HFF-Myc (cell line): ENCODE measurements around the gene SLC15A3.

ENCODE experiments used
- DNase-seq: peaks from one replicate; pipeline ENCODE4 v3.0.0-alpha.2; 2011; ENCODE audit warnings: low read depth; ENCODE audit errors: extremely low read depth
- H3K4me3 ChIP-seq: replicated peaks from 2 replicates; pipeline ENCODE4 v1.5.1; 2011; ENCODE audit warnings: low read depth, mild to moderate bottlenecking, control low read depth, low read length
- TF ChIP-seq, protein P1 (sequence below): IDR thresholded peaks from 2 replicates; pipeline ENCODE4 v1.5.1; 2012; ENCODE audit warnings: mild to moderate bottlenecking, low read depth, low read length, control low read depth; ENCODE audit errors: missing control alignments

SLC15A3 gene

DNA sequence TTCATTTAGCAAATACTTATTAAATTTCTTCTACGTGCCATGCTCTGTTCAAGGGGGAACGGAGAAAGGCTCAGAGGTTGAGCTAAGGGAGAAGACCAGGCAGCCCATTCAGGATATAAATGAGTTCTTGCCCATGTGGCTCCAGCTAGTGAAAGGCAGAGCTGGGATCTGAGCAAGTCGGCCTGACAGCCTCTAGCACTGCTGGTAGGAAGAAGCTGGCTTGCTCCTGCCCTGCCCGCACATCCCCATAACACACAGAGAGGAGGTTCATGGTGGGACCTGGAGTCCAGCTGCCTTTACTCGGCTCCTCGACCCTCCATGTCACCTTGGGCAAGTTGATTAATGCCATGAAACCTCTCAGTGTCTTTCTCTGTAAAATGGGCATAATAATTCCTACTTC lies 2.0 kb downstream of the SLC15A3 start:
- no peak overlapping the region for H3K4me3 ChIP-seq
- TF ChIP-seq, protein P1, sequence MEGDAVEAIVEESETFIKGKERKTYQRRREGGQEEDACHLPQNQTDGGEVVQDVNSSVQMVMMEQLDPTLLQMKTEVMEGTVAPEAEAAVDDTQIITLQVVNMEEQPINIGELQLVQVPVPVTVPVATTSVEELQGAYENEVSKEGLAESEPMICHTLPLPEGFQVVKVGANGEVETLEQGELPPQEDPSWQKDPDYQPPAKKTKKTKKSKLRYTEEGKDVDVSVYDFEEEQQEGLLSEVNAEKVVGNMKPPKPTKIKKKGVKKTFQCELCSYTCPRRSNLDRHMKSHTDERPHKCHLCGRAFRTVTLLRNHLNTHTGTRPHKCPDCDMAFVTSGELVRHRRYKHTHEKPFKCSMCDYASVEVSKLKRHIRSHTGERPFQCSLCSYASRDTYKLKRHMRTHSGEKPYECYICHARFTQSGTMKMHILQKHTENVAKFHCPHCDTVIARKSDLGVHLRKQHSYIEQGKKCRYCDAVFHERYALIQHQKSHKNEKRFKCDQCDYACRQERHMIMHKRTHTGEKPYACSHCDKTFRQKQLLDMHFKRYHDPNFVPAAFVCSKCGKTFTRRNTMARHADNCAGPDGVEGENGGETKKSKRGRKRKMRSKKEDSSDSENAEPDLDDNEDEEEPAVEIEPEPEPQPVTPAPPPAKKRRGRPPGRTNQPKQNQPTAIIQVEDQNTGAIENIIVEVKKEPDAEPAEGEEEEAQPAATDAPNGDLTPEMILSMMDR: no peak
- DNase-seq: no peak

DNA sequence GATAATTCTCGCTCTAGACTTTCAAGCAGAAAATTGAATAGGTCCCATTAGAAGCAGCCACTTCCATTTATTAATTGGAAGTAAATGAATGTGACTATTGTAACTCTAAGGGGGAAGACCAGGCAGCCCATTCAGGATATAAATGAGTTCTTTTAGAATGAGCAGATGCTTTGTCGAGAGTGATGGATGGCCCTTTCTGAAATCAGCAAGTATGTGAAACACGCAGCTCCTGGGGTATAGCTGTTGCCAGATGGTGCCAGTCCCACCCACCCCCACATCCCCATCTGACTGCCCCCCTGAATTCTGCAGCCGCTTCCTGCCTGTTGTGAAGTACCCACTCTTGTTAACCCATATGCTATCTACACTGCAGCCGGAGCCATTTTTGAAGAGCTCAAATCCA lies 3.7 kb downstream of the SLC15A3 start:
- TF ChIP-seq, protein P1: no peak
- H3K4me3 ChIP-seq: no peak overlapping the region

DNA sequence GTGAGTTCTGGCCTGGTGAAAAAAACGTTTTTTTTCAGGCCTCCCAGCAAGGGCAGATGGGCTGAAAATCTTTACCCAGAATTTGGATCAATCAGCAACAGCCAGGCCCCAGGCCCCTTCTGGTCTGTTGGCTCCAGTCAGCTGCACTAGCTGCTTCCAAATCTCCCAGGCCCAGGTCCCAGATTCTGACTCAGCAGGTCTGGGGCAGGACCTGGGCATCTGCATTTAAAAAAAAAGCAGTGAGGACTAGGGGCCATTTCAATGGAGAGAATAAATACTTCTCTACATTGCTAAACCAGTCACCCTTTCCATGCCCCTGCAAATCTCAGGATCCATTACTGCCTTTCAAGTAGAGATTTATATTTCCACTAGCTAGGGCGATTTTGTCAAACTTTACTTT lies 4.3 kb downstream of the SLC15A3 start:
- TF ChIP-seq, protein P1: no peak
- no peak overlapping the region for H3K4me3 ChIP-seq
- no peak for DNase-seq

More for the DNA sequence above, 3.7 kb downstream of the SLC15A3 start:
- DNase-seq: no peak

DNA sequence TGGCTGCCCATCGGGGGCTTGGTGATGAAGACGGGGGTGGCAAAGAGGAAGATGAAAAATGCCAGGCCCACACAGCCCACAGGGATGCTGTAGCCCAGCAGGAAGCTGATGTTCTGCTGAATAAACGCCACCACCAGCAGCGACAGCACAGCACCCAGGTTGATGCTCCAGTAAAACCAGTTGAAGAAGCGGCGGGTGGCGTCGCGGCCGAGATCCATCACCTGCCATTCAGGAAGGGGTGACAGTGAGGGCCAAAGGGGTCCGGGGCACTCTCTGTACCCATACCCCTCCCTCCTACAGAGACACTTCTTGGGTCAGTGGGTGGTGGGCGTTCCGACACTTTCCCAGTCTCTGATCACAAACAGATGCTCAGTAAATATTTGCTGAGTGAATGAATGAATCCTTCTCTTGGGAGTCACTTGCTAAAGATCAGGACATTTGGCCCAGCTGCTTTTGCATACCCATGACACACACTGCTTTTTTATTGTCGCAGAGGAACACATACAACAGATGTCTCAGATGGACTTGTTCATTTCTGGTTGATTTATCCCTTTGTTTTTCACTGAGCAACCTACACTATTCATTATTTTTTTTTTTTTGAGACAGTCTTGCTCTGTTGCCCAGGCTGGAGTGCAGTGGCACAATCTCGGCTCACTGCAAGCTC lies 5.2 kb downstream of the SLC15A3 start:
- DNase-seq: no peak
- H3K4me3 ChIP-seq: no peak overlapping the region
- TF ChIP-seq, protein P1: no peak

DNA sequence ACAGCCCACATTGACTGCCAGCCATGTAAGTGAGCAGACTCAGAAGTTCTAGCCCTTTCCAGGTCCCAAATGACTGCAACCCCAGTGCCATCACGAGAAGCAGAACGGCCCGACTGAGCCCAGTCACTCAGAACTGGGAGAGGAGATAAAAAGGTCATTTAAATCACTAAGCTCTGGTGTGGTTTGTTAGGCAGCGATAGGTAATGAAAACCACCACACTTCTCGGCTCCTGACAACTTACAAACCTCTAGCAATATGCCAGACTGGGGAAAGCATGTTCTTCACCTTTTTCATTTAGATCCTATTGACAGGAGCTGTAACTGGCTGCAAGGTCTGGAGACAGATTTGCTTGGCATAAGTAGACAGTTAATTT lies 6.7 kb downstream of the SLC15A3 start:
- DNase-seq: no peak
- TF ChIP-seq, protein P1: no peak

DNA sequence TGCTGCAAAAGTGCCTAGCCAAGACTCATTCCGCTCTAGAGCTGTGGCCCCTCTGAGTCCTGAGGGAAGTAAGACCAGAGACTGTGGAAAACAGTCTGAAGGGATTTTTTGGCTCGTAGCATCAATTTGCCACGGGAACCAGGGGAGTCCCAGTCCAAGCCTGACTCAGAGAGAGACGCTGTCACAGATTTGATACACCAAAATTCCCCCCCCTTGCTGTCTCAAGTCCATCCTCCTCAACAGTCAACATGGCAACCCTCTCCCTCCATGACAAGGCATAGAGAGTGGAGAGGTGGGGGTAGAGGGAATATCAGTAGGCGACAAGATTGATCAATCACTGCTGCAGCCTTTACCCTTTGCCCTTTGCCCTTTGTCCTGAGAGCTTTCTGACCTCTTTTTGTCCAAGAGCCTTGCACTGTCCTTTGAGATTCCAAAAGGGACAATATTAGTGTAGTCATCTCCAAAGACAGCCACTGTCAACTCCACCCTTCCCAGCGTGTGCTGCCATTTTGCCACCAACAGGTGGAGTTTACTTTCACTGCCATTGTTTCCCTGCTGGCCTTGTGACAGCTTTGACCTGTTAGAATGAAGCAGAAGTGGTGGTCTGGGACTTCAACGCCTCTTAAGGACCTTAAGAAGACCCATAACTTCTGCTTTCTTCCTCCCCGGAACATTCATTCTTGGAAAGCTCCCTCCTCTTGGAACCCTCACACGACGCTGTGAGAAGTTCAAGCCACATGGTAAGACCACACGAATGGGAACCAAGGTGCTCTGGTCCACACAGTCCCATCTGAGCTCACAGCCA lies 7.3 kb downstream of the SLC15A3 start:
- TF ChIP-seq, protein P1: peak; percentile 20
- no peak overlapping the region for H3K4me3 ChIP-seq
- no peak for DNase-seq

More for the DNA sequence above, 6.7 kb downstream of the SLC15A3 start:
- H3K4me3 ChIP-seq: no peak overlapping the region
